SK-N-SH treated with all-trans-retinoic acid at 6 μM for 48 hours (cell line): Measurements from ENCODE around the gene KIFC1.

ENCODE experiments used
- ATAC-seq: fragments of 200-7000 bp; cut with Tn5 transposase; 3 replicates; pipeline ENCODE4 v1.9.1; 2020; ENCODE audit warnings: mild to moderate bottlenecking, moderate library complexity
- ARNTL ChIP-seq: fragments of 450-650 bp; formaldehyde crosslinking; IDR thresholded peaks from 2 replicates; pipeline ENCODE4 v1.5.0; 2020; ENCODE audit warnings: low read depth, mild to moderate bottlenecking, moderate library complexity, borderline replicate concordance
- BACH2 ChIP-seq: fragments of 250-450 bp; sonication (Bioruptor Pico); IDR thresholded peaks from 2 replicates; pipeline ENCODE4 v1.9.0; 2021; ENCODE audit warnings: mild to moderate bottlenecking, borderline replicate concordance
- CSDC2 ChIP-seq: fragments of 250-450 bp; sonication (Bioruptor Pico); IDR thresholded peaks from 2 replicates; pipeline ENCODE4 v1.5.0; 2020; ENCODE audit warnings: mild to moderate bottlenecking, moderate library complexity
- ESRRG ChIP-seq: fragments of 250-450 bp; sonication (Bioruptor Pico); IDR thresholded peaks from 2 replicates; pipeline ENCODE4 v1.6.1; 2021; ENCODE audit warnings: mild to moderate bottlenecking
- GLIS3 ChIP-seq: fragments of 250-450 bp; sonication (Bioruptor Pico); IDR thresholded peaks from 2 replicates; pipeline ENCODE4 v1.5.0; 2020; ENCODE audit warnings: mild to moderate bottlenecking, moderate library complexity
- ISL1 ChIP-seq: fragments of 250-450 bp; sonication (Bioruptor Pico); IDR thresholded peaks from 2 replicates; pipeline ENCODE4 v2.1.2; 2022; ENCODE audit warnings: mild to moderate bottlenecking, moderate library complexity
- OSR1 ChIP-seq: fragments of 250-450 bp; sonication (Bioruptor Pico); IDR thresholded peaks from 2 replicates; pipeline ENCODE4 v1.8.0; 2022; ENCODE audit warnings: moderate library complexity, mild to moderate bottlenecking, inconsistent platforms
- PPARA ChIP-seq: fragments of 250-450 bp; sonication (Bioruptor Pico); IDR thresholded peaks from 2 replicates; pipeline ENCODE4 v1.5.0; 2020; ENCODE audit warnings: mild to moderate bottlenecking, borderline replicate concordance
- RARB ChIP-seq: fragments of 250-450 bp; sonication (Bioruptor Pico); IDR thresholded peaks from 2 replicates; pipeline ENCODE4 v1.8.0; 2021; ENCODE audit warnings: mild to moderate bottlenecking, moderate library complexity
- TCF4 ChIP-seq: fragments of 250-450 bp; sonication (Bioruptor Pico); IDR thresholded peaks from 2 replicates; pipeline ENCODE4 v1.8.0; 2021; ENCODE audit warnings: mild to moderate bottlenecking, moderate library complexity, borderline replicate concordance
- TOX ChIP-seq: fragments of 250-450 bp; sonication (Bioruptor Pico); IDR thresholded peaks from 2 replicates; pipeline ENCODE4 v1.8.0; 2021; ENCODE audit warnings: mild to moderate bottlenecking, moderate library complexity, borderline replicate concordance
- ZC3H10 ChIP-seq: fragments of 250-450 bp; sonication (Bioruptor Pico); IDR thresholded peaks from 2 replicates; pipeline ENCODE4 v1.5.1; 2021; ENCODE audit warnings: mild to moderate bottlenecking, moderate library complexity
- ZFP3 ChIP-seq: fragments of 250-450 bp; sonication (Bioruptor Pico); IDR thresholded peaks from 2 replicates; pipeline ENCODE4 v1.5.0; 2020; ENCODE audit warnings: mild to moderate bottlenecking, moderate library complexity
- ZFP30 ChIP-seq: fragments of 450-650 bp; formaldehyde crosslinking; IDR thresholded peaks from 2 replicates; pipeline ENCODE4 v1.5.0; 2022; ENCODE audit warnings: mild to moderate bottlenecking, moderate library complexity
- ZNF565 ChIP-seq: fragments of 450-650 bp; formaldehyde crosslinking; conservative IDR thresholded peaks from 2 replicates; pipeline ENCODE4 v1.5.0; 2020; ENCODE audit warnings: low read depth, mild to moderate bottlenecking, moderate library complexity
- ZNF70 ChIP-seq: fragments of 450-650 bp; formaldehyde crosslinking; IDR thresholded peaks from 2 replicates; pipeline ENCODE4 v1.5.0; 2020; ENCODE audit warnings: mild to moderate bottlenecking, moderate library complexity
- ZNF8 ChIP-seq: fragments of 450-650 bp; formaldehyde crosslinking; IDR thresholded peaks from 2 replicates; pipeline ENCODE4 v1.5.0; 2020; ENCODE audit warnings: mild to moderate bottlenecking, moderate library complexity
- TF ChIP-seq, protein P1 (sequence below): fragments of 250-450 bp; sonication (Bioruptor Pico); IDR thresholded peaks from 2 replicates; pipeline ENCODE4 v1.8.0; 2020; ENCODE audit warnings: mild to moderate bottlenecking, moderate library complexity, borderline replicate concordance
- TF ChIP-seq, protein P2 (sequence below): fragments of 250-450 bp; sonication (Bioruptor Pico); IDR thresholded peaks from 2 replicates; pipeline ENCODE4 v1.5.1; 2021; ENCODE audit warnings: mild to moderate bottlenecking, moderate library complexity
- TF ChIP-seq, protein P3 (sequence below): fragments of 250-450 bp; sonication (Bioruptor Pico); IDR thresholded peaks from 2 replicates; pipeline ENCODE4 v1.8.0; 2021; ENCODE audit warnings: low read depth, mild to moderate bottlenecking, moderate library complexity, borderline replicate concordance
- TF ChIP-seq, protein P4 (sequence below): fragments of 250-450 bp; sonication (Bioruptor Pico); IDR thresholded peaks from 2 replicates; pipeline ENCODE4 v1.5.0; 2020; ENCODE audit warnings: mild to moderate bottlenecking, moderate library complexity
- TF ChIP-seq, protein P5 (sequence below): fragments of 250-450 bp; sonication (Bioruptor Pico); IDR thresholded peaks from 2 replicates; pipeline ENCODE4 v1.5.1; 2020; ENCODE audit warnings: low read depth, mild to moderate bottlenecking, moderate library complexity

KIFC1 gene

DNA sequence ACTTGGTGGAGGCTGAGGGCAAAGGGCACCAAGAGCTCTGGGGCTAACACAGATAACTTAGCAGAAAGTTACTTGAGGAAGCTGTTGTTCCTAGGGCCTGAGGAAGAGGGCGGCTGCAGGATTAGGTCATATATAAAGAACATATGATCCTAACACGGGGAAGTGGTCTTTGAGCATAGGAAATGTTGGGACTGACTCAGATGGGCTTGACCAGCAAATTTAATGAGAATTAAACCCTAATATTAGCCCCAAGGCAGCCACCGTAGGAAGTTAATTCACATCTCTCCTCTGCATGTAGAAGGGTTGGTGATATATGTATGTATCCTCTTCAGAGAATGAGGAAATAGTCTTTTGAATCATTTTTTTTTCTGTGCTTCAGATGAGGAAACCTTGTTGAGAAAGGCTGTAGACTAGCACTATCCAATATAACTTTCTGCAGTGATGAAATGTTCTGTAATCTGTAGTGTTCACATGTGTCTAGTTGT is 53.5 kb downstream of the KIFC1 start:
- ATAC-seq, result no peak

DNA sequence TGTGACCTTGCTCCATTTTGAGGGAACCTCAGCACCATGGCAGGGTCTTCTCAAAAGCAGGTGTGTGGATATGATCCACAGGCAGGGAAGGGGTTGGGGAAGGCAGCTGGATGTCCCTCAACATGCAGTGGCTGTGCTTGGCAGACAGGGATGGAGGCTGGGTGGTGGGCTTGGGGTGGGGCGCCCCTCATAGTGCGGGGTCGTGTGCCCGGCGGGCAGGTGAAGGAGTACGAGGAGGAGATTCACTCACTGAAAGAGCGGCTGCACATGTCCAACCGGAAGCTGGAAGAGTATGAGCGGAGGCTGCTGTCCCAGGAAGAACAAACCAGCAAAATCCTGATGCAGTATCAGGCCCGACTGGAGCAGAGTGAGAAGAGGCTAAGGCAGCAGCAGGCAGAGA is 54.7 kb downstream of the KIFC1 start:
- no peak for ATAC-seq
- TF ChIP-seq ISL1, result no peak
- TF ChIP-seq, protein P1, sequence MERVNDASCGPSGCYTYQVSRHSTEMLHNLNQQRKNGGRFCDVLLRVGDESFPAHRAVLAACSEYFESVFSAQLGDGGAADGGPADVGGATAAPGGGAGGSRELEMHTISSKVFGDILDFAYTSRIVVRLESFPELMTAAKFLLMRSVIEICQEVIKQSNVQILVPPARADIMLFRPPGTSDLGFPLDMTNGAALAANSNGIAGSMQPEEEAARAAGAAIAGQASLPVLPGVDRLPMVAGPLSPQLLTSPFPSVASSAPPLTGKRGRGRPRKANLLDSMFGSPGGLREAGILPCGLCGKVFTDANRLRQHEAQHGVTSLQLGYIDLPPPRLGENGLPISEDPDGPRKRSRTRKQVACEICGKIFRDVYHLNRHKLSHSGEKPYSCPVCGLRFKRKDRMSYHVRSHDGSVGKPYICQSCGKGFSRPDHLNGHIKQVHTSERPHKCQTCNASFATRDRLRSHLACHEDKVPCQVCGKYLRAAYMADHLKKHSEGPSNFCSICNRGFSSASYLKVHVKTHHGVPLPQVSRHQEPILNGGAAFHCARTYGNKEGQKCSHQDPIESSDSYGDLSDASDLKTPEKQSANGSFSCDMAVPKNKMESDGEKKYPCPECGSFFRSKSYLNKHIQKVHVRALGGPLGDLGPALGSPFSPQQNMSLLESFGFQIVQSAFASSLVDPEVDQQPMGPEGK (CRISPR knock-in tag), result no peak
- TF ChIP-seq PPARA (CRISPR knock-in tag), result no peak
- TF ChIP-seq RARB (CRISPR knock-in tag), result no peak

More for the DNA sequence above, 53.5 kb downstream of the KIFC1 start:
- TF ChIP-seq, protein P1 (CRISPR knock-in tag), result no peak
- no peak for TF ChIP-seq TCF4 (CRISPR knock-in tag)
- TF ChIP-seq RARB (CRISPR knock-in tag), result no peak
- TF ChIP-seq PPARA (CRISPR knock-in tag), result no peak

DNA sequence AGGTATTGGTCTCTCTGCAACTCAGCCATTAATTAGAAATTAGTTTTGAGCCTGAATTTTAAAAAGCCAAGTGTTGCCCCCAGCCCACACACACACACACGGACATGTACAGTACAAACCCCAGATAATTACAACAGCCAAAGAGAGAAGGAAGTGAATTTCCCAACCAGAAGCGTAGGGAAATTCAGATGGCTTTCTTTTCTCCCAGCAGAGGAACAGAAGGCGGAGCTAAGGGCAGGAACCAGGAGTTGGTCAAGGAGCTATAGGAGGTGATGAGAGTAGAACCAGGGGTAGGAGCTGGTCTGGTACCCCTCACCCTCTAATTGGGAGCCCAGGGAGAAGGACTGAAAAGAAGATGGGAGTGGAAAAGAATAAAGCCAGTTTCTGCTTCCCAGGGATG is 58.8 kb downstream of the KIFC1 start:
- TF ChIP-seq, protein P2, sequence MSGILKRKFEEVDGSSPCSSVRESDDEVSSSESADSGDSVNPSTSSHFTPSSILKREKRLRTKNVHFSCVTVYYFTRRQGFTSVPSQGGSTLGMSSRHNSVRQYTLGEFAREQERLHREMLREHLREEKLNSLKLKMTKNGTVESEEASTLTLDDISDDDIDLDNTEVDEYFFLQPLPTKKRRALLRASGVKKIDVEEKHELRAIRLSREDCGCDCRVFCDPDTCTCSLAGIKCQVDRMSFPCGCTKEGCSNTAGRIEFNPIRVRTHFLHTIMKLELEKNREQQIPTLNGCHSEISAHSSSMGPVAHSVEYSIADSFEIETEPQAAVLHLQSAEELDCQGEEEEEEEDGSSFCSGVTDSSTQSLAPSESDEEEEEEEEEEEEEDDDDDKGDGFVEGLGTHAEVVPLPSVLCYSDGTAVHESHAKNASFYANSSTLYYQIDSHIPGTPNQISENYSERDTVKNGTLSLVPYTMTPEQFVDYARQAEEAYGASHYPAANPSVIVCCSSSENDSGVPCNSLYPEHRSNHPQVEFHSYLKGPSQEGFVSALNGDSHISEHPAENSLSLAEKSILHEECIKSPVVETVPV (CRISPR knock-in tag), result no peak
- TF ChIP-seq ZNF565 (CRISPR knock-in tag), result no peak
- no peak for TF ChIP-seq ZC3H10 (CRISPR knock-in tag)
- no peak for TF ChIP-seq ARNTL (CRISPR knock-in tag)
- TF ChIP-seq BACH2, result no peak
- no peak for TF ChIP-seq TCF4 (CRISPR knock-in tag)
- no peak for TF ChIP-seq ZFP30 (CRISPR knock-in tag)
- TF ChIP-seq, all 23 proteins: peak for 0
- no peak for ATAC-seq

DNA sequence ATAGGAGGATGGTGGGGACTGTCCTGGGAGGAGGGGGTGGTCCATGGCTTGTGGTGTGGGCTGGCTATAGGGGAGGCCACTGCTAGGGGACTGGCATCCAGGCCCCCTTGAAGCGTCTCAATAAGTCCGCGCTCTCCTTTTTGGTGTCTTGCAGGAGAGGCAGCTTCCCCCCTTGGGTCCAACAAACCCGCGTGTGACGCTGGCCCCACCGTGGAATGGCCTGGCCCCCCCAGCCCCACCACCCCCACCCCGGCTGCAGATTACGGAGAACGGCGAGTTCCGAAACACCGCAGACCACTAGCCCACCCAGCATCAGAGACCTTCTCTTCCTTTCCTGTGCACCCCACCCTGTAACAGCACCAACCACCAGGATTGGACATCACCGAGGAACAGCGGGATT is 60.0 kb downstream of the KIFC1 start:
- TF ChIP-seq ESRRG (CRISPR knock-in tag) (no peak), ZC3H10 (CRISPR knock-in tag) (no peak), OSR1 (no peak), TOX (CRISPR knock-in tag) (no peak), PPARA (CRISPR knock-in tag) (no peak), ZNF8 (CRISPR knock-in tag) (no peak), GLIS3 (no peak), CSDC2 (CRISPR knock-in tag) (no peak), ARNTL (CRISPR knock-in tag) (no peak), ZNF70 (CRISPR knock-in tag) (no peak), BACH2 (no peak), TCF4 (CRISPR knock-in tag) (no peak), ZFP3 (no peak)
- TF ChIP-seq, protein P3, sequence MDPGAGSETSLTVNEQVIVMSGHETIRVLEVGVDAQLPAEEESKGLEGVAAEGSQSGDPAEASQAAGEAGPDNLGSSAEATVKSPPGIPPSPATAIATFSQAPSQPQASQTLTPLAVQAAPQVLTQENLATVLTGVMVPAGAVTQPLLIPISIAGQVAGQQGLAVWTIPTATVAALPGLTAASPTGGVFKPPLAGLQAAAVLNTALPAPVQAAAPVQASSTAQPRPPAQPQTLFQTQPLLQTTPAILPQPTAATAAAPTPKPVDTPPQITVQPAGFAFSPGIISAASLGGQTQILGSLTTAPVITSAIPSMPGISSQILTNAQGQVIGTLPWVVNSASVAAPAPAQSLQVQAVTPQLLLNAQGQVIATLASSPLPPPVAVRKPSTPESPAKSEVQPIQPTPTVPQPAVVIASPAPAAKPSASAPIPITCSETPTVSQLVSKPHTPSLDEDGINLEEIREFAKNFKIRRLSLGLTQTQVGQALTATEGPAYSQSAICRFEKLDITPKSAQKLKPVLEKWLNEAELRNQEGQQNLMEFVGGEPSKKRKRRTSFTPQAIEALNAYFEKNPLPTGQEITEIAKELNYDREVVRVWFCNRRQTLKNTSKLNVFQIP (CRISPR knock-in tag), result no peak
- TF ChIP-seq, protein P4, sequence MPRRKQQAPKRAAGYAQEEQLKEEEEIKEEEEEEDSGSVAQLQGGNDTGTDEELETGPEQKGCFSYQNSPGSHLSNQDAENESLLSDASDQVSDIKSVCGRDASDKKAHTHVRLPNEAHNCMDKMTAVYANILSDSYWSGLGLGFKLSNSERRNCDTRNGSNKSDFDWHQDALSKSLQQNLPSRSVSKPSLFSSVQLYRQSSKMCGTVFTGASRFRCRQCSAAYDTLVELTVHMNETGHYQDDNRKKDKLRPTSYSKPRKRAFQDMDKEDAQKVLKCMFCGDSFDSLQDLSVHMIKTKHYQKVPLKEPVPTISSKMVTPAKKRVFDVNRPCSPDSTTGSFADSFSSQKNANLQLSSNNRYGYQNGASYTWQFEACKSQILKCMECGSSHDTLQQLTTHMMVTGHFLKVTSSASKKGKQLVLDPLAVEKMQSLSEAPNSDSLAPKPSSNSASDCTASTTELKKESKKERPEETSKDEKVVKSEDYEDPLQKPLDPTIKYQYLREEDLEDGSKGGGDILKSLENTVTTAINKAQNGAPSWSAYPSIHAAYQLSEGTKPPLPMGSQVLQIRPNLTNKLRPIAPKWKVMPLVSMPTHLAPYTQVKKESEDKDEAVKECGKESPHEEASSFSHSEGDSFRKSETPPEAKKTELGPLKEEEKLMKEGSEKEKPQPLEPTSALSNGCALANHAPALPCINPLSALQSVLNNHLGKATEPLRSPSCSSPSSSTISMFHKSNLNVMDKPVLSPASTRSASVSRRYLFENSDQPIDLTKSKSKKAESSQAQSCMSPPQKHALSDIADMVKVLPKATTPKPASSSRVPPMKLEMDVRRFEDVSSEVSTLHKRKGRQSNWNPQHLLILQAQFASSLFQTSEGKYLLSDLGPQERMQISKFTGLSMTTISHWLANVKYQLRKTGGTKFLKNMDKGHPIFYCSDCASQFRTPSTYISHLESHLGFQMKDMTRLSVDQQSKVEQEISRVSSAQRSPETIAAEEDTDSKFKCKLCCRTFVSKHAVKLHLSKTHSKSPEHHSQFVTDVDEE, result no peak
- TF ChIP-seq, protein P5, sequence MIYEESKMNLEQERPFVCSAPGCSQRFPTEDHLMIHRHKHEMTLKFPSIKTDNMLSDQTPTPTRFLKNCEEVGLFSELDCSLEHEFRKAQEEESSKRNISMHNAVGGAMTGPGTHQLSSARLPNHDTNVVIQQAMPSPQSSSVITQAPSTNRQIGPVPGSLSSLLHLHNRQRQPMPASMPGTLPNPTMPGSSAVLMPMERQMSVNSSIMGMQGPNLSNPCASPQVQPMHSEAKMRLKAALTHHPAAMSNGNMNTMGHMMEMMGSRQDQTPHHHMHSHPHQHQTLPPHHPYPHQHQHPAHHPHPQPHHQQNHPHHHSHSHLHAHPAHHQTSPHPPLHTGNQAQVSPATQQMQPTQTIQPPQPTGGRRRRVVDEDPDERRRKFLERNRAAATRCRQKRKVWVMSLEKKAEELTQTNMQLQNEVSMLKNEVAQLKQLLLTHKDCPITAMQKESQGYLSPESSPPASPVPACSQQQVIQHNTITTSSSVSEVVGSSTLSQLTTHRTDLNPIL, result no peak
- ATAC-seq, result no peak
